ENCODE results near the gene AK5.

DNA sequence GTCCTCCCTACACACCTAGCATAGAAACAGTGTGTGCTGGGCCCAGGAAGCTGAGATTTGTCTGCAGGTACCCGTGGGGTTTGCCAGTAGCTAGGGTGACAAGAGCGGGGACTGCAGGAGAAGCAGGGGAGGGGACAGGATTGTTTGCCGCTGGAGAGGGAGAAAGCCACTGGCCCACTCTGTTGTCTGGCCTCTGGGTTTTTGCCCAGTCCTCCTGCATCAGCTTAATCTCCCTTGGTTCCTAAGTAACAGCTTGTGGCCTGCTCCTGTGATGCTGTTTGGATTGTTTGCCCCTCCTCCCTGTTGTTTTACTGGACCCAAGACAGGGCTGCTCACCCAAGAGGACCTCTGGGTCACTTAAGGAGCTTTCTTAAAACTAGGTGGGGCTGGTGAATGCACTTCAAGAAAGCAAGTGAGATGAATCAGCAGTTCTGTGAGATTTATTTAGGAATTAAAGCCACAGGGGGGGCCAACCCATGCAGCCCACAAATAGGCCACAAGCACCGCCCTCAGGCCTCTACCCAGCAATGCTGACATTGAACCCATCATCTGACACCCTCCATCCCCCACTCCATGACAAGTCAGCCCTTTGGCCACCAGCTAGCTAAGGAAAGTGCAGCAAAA is 257.8 kb downstream of the AK5 start:
- TF ChIP-seq CTCF (IDR thresholded peaks at IDR 0.05; ENCODE audit: low read length) = no peak
- TF ChIP-seq EZH2phosphoT487 (IDR thresholded peaks at IDR 0.05; ENCODE audit: low read length) = no peak

All from MM.1S (cell line).